Testis (tissue), 3 donors: Measurements from ENCODE around the gene LTB4R. TPM values are rescaled to one million over a fixed set of nuclear protein-coding genes. Genes with fewer than 3 reads are reported as not detected.

Experiments used
- DNase-seq: peaks from one replicate; pipeline ENCODE4 v3.0.0-alpha.2; 2019
- H3K27ac ChIP-seq, 2 donors: fragments of 200-600 bp; sonication (generic); one replicate each; pipeline ENCODE4 v1.5.1; 2019
- H3K27me3 ChIP-seq: fragments of 200-600 bp; sonication (generic); one replicate; pipeline ENCODE4 v1.5.1; 2019
- H3K36me3 ChIP-seq: fragments of 200-600 bp; sonication (generic); one replicate; pipeline ENCODE4 v1.5.1; 2017; ENCODE audit warnings: low read depth; ENCODE audit errors: missing control alignments
- H3K4me1 ChIP-seq: fragments of 200-600 bp; sonication (generic); one replicate; pipeline ENCODE4 v1.5.1; 2019
- H3K4me3 ChIP-seq, 2 donors: fragments of 200-600 bp; sonication (generic); one replicate each; pipeline ENCODE4 v1.5.1; 2017 to 2019
- H3K9me3 ChIP-seq: fragments of 200-600 bp; sonication (generic); one replicate; pipeline ENCODE4 v1.5.1; 2017
- POLR2A ChIP-seq: fragments of 450-650 bp; IDR thresholded peaks from one replicate; pipeline ENCODE4 v1.6.1; 2017; ENCODE audit warnings: antibody characterized with exemption, mild to moderate bottlenecking, moderate library complexity
- WGBS, 2 donors: methylation state at CpG; one replicate each; pipeline ENCODE4 v1.1.5; 2018; 5-methylcytosine and 5-hydroxymethylcytosine counted together
- intact Hi-C: fragments of 100-400 bp; cut with DNase I; formaldehyde crosslinking; loops from one replicate; pipeline ENCODE4 v1.15.1; 2023; ENCODE audit warnings: low total_unique reads
- polyA plus RNA-seq: library from polyadenylated mRNA; stranded (reverse); fragments of 350-450 nt; fragmentation: Illumina TruSeq; extraction: RNeasy Lipid Tissue Mini Kit (QIAGEN cat#74804); gene quantifications from one replicate; pipeline ENCODE4 v1.2.3, GENCODE V29; 2014; ENCODE audit warnings: low read depth, low replicate concordance; ENCODE audit not compliant: insufficient read depth
- total RNA-seq, 2 donors: library from RNA; depleted of rRNA; stranded (reverse); fragments of >200 nt; gene quantifications; one replicate each; pipeline ENCODE4 v1.2.3, GENCODE V29; 2016
- TF ChIP-seq, protein P1 (sequence below), 3 experiments: fragments of 450-650 bp in 2 of 3; fragments of 200-600 bp in 1 of 3; sonication (generic) in 1 of 3; IDR thresholded peaks; one replicate each; pipeline ENCODE4 v1.5.1; 2016 to 2019; ENCODE audit warnings: antibody characterized with exemption in 3 of 3, mild to moderate bottlenecking in 2 of 3, moderate library complexity in 1 of 3

The LTB4R gene
- total and polyA plus RNA-seq, 3 donors from 2014 or later: 5.5 to 10.9 (median 10.3) TPM

DNA sequence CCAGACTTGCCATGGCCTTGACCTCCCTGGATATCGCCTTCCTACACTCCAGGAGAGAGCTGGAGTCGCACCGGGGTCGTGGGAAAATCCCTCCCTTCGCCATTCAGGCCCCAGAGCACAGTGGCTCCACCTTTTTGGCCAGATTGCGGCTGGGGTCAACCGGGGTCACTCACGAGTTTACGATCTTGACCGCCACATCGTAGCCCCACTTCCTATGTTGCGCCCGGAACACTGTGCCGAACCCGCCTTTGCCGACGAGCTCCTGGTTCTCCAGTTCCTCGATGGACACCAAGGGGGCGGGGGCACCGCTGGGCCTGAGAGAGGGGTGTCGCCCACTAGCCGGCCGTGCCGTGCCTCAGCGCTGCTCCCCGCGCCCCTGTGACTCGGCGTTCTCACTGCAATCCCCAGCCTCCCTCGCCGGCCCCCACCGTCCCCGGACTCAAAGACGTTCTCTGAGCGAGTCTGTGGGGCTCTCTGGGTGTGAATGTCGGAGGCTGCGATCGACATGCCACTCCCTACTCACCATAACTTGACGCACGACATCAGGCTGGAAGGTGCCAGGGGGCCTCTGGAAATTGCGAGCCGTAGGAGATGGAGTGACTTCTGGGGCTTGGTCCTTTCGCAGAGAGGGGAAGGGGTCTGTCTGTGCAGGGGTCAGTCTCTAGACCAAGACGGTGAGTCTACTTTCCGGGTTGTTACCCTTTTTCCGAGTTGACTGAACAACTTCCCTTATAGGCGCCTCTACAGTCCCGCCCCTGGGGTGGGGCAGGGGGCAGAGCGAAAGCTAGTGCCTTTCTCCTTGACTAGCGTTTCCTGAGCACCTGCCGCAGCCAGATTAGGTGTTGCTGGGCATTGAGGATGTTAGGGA is 28.2 kb downstream of the LTB4R start, which contains the start of gene RIPK3:
RIPK3 (minus strand) TSS at position 708 of the 868 bp plus-strand sequence; CDS start at position 543, 165 bp downstream.
- H3K4me1 ChIP-seq: peaks cover 8% of the 10 kb centered on the region
- no peaks in the 10 kb centered on the region for H3K9me3 ChIP-seq
- H3K36me3 ChIP-seq: no peaks in the 10 kb centered on the region
- intact Hi-C loops: no loop called here
- TF ChIP-seq, protein P1, sequence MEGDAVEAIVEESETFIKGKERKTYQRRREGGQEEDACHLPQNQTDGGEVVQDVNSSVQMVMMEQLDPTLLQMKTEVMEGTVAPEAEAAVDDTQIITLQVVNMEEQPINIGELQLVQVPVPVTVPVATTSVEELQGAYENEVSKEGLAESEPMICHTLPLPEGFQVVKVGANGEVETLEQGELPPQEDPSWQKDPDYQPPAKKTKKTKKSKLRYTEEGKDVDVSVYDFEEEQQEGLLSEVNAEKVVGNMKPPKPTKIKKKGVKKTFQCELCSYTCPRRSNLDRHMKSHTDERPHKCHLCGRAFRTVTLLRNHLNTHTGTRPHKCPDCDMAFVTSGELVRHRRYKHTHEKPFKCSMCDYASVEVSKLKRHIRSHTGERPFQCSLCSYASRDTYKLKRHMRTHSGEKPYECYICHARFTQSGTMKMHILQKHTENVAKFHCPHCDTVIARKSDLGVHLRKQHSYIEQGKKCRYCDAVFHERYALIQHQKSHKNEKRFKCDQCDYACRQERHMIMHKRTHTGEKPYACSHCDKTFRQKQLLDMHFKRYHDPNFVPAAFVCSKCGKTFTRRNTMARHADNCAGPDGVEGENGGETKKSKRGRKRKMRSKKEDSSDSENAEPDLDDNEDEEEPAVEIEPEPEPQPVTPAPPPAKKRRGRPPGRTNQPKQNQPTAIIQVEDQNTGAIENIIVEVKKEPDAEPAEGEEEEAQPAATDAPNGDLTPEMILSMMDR (IDR thresholded peaks at IDR 0.05): no peak
- no peak for TF ChIP-seq POLR2A
- no peaks in the 10 kb centered on the region for H3K27me3 ChIP-seq
- peak within 1 kb of the TSS; percentile 40 to 51 for H3K4me3 ChIP-seq
- no peak for DNase-seq
- 32 to 34% methylated on average over 21 to 39 of the region's 51 CpGs for WGBS, 2 donors
- no peak within 1 kb of the TSS for H3K27ac ChIP-seq

DNA sequence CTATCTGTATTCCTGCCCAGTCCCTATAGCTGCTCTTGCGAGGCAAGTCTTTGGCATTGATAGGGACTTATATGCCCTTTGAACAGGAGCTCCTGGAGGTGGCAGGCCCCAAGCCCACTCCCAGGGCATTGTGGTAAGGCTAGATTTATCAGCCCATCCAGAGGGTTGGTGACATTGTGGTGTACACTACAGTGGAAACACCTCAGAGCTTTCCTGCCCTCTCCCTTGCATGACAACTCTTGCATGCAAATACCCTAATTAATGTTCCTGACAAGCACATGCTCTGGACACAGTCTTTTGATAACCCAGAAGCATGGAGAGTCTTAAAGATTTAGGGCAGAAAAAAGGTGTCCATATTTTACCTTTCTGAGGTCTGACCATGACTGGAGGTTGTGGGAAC is 29.3 kb downstream of the LTB4R start:
- H3K36me3 ChIP-seq: no peaks in the 10 kb centered on the region
- no peaks in the 10 kb centered on the region for H3K27me3 ChIP-seq
- no peak overlapping the region for H3K4me3 ChIP-seq
- no peak for TF ChIP-seq POLR2A
- TF ChIP-seq, protein P1 (IDR thresholded peaks at IDR 0.05): no peak
- no peaks in the 10 kb centered on the region for H3K9me3 ChIP-seq
- no peak for DNase-seq
- WGBS, 2 donors: 80 to 100% methylated on average over 1 of the region's 1 CpG
- intact Hi-C loops: no loop called here
- H3K27ac ChIP-seq: no peak overlapping the region
- no peaks in the 10 kb centered on the region for H3K4me1 ChIP-seq

DNA sequence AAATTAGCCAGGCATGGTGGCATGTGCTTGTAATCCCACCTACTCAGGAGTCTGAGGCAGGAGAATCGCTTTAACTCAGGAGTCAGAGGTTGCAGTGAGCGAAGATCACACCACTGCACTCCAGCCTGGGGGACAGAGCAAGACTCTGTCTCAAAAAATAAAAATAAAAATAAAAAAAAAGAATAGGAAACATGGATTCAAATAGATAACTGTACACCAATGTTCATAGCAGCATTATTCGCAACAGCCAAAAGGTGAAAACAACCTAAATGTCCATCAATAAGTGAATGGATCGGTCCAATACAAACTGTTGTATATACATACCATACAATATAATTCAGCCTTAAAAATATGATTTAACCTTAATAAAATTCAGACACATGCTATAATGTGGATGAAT is 31.6 kb downstream of the LTB4R start:
- intact Hi-C loops: no loop called here
- 93 to 94% methylated on average over 4 of the region's 4 CpGs for WGBS, 2 donors
- no peak for TF ChIP-seq POLR2A
- TF ChIP-seq, protein P1 (IDR thresholded peaks at IDR 0.05): no peak
- H3K27ac ChIP-seq: no peak overlapping the region
- no peaks in the 10 kb centered on the region for H3K9me3 ChIP-seq
- no peak overlapping the region for H3K4me3 ChIP-seq
- H3K27me3 ChIP-seq: no peaks in the 10 kb centered on the region
- no peak for DNase-seq
- no peaks in the 10 kb centered on the region for H3K36me3 ChIP-seq
- H3K4me1 ChIP-seq: no peaks in the 10 kb centered on the region

DNA sequence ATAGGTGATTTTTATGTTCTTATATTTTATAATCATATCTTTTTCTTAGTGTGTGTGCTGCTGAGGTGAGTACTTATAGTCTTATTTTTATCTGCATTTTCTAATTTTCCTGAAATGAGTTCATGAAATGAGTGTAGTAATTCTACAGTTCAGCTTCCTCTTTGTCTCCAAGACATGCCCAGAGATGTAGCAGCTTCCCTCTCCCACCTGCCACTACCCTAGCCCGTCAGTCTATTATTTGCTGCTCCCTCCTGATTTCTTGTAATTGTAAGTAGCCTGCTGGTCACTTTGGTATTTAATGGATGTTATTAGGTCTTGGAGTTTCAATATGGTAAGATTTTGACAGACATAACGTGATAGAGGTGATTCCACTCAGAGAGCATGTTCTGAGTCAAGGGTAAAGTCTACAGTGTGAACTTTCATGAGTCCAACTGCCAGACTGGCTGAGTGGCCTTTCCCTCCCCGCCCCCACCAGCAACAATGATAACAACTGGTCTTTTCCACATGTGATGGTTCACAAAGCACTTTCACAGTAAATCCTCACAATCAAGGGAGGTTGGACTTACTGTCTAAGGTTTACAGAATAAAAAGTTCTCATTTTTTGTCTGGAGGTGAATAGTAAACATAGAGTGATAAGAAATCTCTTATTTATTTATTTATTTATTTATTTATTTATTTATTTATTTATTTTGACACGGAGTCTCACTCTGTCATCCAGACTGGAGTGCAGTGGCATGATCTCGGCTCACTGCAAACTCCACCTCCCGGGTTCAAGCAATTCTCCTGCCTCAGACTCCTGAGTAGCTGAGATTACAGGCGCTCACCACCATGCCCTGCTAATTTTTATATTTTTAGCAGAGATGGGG is 32.7 kb downstream of the LTB4R start:
- Histone ChIP-seq H3K4me3 (no peak overlapping the region), H3K36me3 (no peaks in the 10 kb centered on the region), H3K27ac (no peak overlapping the region), H3K4me1 (no peaks in the 10 kb centered on the region), H3K27me3 (no peaks in the 10 kb centered on the region), H3K9me3 (no peaks in the 10 kb centered on the region)
- TF ChIP-seq, protein P1 (IDR thresholded peaks at IDR 0.05): no peak
- no peak for TF ChIP-seq POLR2A
- intact Hi-C loops: no loop called here
- no peak for DNase-seq
- WGBS, 2 donors: 86% methylated on average over 7 of the region's 7 CpGs
